ENCODE data around the gene NTRK2.

- no peak for TF ChIP-seq CTCF (IDR thresholded peaks at IDR 0.05; ENCODE audit: low read depth, low read length, missing input control)
- no peak for TF ChIP-seq REST (IDR thresholded peaks at IDR 0.05)
- TF ChIP-seq EGR1 (IDR thresholded peaks at IDR 0.05; ENCODE audit: low read depth in 2 of 2): no peak
- no peak for TF ChIP-seq MAX (IDR thresholded peaks at IDR 0.05)
- TF ChIP-seq RXRA (IDR thresholded peaks at IDR 0.05): no peak
- TF ChIP-seq JUND (IDR thresholded peaks at IDR 0.05): no peak
- no peak for TF ChIP-seq FOXA1 (IDR thresholded peaks at IDR 0.05)
- no peak for TF ChIP-seq RAD21 (IDR thresholded peaks at IDR 0.05)
- no peak for TF ChIP-seq SP1 (IDR thresholded peaks at IDR 0.05)
- no peak for TF ChIP-seq GABPA (IDR thresholded peaks at IDR 0.05 in 1 of 2, conservative IDR thresholded peaks at IDR 0.05 in 1 of 2)
- no peak for TF ChIP-seq YY1 (IDR thresholded peaks at IDR 0.05)
- no peak for TF ChIP-seq ZBTB33 (IDR thresholded peaks at IDR 0.05)
Observed at GRCh38 chr9:84959339-84959738, 289.8 kb downstream of the NTRK2 start.
